HG03025 (cell line): ENCODE results near the gene RCC2.
A peak's percentile ranks its signal among the peaks of the same experiment; 100 is the strongest.

Source experiments
- ATAC-seq: cut with Tn5 transposase; IDR thresholded peaks from one replicate; pipeline ENCODE4 v1.9.1; 2021; ENCODE audit warnings: mild to moderate bottlenecking, moderate library complexity; ENCODE audit not compliant: unreplicated experiment, low FRiP score

The RCC2 gene

GRCh38 chr1:17447501-17447992, 8.1 kb upstream of the RCC2 start:
- ATAC-seq = no peak

- ATAC-seq = no peak
Observed at GRCh38 chr1:17442841-17443240, 3.4 kb upstream of the RCC2 start.

- ATAC-seq = no peak
Observed at GRCh38 chr1:17441993-17442357, 2.5 kb upstream of the RCC2 start.

- ATAC-seq = no peak
Observed at GRCh38 chr1:17441265-17441992, 2.0 kb upstream of the RCC2 start.

- ATAC-seq = no peak
Observed at GRCh38 chr1:17440827-17441168, 1.3 kb upstream of the RCC2 start.

- no peak for ATAC-seq
Observed at GRCh38 chr1:17440074-17440826, 773 bp upstream of the RCC2 start.

- peak; percentile 40 for ATAC-seq
Observed at GRCh38 chr1:17438318-17439249, 893 bp downstream of the RCC2 start.

- ATAC-seq = peak; percentile 34
Observed at GRCh38 chr1:17437580-17438317, 1.7 kb downstream of the RCC2 start.

GRCh38 chr1:17437260-17437579, 2.3 kb downstream of the RCC2 start:
- ATAC-seq = no peak

GRCh38 chr1:17436380-17437174, 2.9 kb downstream of the RCC2 start:
- ATAC-seq = no peak

- ATAC-seq = no peak
Observed at GRCh38 chr1:17434601-17435000, 4.9 kb downstream of the RCC2 start.

- ATAC-seq = no peak
Observed at GRCh38 chr1:17434016-17434415, 5.5 kb downstream of the RCC2 start.

GRCh38 chr1:17433261-17433660, 6.2 kb downstream of the RCC2 start:
- no peak for ATAC-seq

GRCh38 chr1:17432412-17432811, 7.1 kb downstream of the RCC2 start:
- ATAC-seq = no peak

- no peak for ATAC-seq
Observed at GRCh38 chr1:17429183-17429582, 10.3 kb downstream of the RCC2 start.

- no peak for ATAC-seq
Observed at GRCh38 chr1:17427696-17428660, 11.5 kb downstream of the RCC2 start.

GRCh38 chr1:17425806-17426600, 13.5 kb downstream of the RCC2 start:
- ATAC-seq = no peak

GRCh38 chr1:17423781-17424245, 15.7 kb downstream of the RCC2 start:
- no peak for ATAC-seq
